ENCODE data around the gene SIGLEC1. TPM values are rescaled to one million over a fixed set of nuclear protein-coding genes. Genes with fewer than 3 reads are reported as not detected.

SIGLEC1 gene
- total RNA-seq, 1 donor from 2014 or later, result not detected

Other genes with a start within 250 kb of the SIGLEC1 start
- 10.6 and 11.4 TPM in 2 replicates for gene ATRN, start 241.6 kb downstream of the SIGLEC1 start, total RNA-seq
- gene GFRA4, start 49.2 kb downstream of the SIGLEC1 start, total RNA-seq, result not detected in 2 replicates
- not detected in 2 replicates for gene ADAM33, start 30.6 kb downstream of the SIGLEC1 start, total RNA-seq
- gene HSPA12B, start 20.1 kb upstream of the SIGLEC1 start, total RNA-seq, result not detected in 2 replicates
- gene ADISSP, start 55.2 kb upstream of the SIGLEC1 start, total RNA-seq, result 22.7 and 24.9 TPM in 2 replicates
- 0.12 TPM in 1 of 2 replicates, not detected in the other for gene SPEF1, start 68.8 kb upstream of the SIGLEC1 start, total RNA-seq
- gene CENPB, start 74.1 kb upstream of the SIGLEC1 start, total RNA-seq, result 73.1 and 78.4 TPM in 2 replicates
- gene CDC25B, start 83.7 kb upstream of the SIGLEC1 start, total RNA-seq, result 290 and 296 TPM in 2 replicates
- 15.7 and 17.3 TPM in 2 replicates for gene AP5S1, start 107.9 kb upstream of the SIGLEC1 start, total RNA-seq
- 43.1 and 44.0 TPM in 2 replicates for gene MAVS, start 134.2 kb upstream of the SIGLEC1 start, total RNA-seq
- 52.2 and 59.1 TPM in 2 replicates for gene PANK2, start 176.8 kb upstream of the SIGLEC1 start, total RNA-seq

Data from T-helper 1 cell treated with Interleukin-12 subunit alpha and Interleukin-12 subunit beta and Interleukin-4 antibody, amounts not matched to agents 30 ng/mL and 1 ng/mL, for 36 hours (primary cell).